NCI-H2171 (cell line): ENCODE data around the gene GNG2.

ENCODE experiments used
- DNase-seq: peaks from one replicate; lab custom pipeline; 2025; lab: John Stamatoyannopoulos, UW

GNG2 gene

DNA sequence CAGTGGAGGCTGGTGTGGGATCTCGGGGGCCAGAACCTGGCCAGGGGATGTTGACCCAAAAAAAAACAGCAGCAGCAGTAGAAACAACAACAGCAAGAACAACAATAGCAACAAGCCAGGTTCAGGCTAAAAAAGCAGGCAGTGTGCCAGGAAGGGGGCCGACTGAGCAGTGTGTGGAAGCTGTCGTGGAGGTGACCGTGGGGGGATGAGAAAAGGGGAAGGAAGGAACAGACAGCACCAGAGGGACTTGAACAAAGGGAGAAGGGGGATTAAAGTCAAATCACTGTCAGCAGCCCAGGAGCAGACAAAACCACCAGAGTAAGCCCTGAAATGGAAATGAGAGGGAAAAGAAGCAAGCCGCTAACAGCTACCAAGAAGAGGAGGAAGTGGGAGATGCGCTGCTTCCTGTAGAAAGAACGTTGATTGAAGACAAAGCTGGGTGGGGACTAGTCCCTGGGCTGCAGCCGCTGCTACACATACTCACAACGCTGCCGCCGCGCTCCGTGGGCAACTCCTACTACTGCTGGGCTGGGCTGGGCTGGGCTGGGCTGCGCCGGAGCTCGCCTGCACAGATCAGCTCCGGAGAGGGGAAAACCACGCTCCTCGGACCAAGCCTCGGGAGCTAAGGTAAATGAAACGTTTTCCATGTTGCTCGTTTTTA lies at the start of gene GNG2:
GNG2 (plus strand) TSS at position 449 of the 661 bp plus-strand sequence. CDS start 90,067 bp downstream, outside the sequence.
- DNase-seq, result peak; percentile 36

GRCh38 chr14:51811706-51812105 lies 48.7 kb upstream of the GNG2 start:
- no peak for DNase-seq

GRCh38 chr14:51816031-51816430 lies 44.4 kb upstream of the GNG2 start:
- no peak for DNase-seq

DNA sequence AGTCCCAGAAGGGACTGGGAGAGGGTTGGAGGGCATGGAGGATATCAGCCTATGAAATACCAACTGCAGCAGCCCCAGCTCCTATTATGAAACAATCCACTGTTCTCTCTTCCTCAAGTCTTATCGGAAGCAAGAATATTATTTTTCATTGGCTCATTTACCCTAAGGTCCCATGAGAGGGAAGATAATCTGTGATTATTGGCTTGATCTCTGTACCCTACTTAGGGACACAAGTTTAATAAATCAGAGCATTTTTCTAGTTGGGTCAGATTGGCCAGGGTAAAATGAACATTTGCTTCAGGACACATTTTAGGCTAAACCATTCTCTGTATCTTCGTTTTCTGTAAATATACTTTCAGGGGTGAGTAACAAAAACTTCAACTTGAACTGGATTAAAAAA lies 43.1 kb upstream of the GNG2 start:
- no peak for DNase-seq

DNA sequence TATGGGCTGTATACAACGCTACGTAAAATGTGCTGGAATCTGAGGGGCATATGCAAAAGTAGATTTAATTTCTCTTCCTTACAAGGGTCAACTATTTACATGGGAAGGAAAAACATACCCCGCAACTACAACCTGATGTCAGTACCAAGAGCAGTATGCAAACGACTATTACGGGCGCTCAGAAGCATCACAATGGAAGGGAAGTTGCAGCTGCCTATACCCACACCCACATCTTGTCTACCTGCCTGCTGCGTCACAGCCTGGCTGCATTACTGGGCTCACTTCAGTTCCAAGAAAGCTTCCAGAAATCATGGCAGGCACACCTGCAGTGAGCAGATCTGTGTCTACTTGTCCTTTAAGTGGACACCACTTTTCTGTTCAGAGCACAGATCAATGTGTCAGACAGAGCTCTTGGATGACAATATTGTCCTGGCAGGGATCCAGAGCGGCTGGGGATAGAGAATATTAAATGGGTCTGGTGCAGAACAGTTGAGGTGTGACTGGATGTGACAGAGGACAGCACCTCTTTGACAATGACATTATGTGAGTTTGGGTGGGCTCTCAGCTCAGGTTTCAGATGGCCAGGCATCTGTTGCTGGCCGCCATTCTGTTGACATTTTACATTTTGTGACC lies 41.5 kb upstream of the GNG2 start:
- no peak for DNase-seq

DNA sequence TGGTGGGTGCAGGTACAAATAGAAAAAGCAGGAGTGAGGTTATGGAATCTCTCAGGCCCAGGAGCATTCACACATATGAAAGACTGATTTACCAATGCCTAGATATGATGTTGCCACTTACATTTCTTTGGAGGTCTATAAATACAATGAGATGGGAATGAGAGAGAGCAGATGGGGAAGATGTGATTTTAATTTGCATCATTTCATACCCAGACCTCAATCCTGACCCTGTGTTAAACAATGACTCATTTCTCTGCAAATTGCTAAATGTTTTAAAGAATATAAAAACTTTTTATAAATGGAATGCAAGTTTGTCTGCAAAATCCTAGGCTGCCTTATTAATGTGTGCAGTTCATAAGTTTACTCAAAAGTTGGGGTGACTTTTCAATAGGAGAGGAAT lies 38.6 kb upstream of the GNG2 start:
- DNase-seq, result no peak

DNA sequence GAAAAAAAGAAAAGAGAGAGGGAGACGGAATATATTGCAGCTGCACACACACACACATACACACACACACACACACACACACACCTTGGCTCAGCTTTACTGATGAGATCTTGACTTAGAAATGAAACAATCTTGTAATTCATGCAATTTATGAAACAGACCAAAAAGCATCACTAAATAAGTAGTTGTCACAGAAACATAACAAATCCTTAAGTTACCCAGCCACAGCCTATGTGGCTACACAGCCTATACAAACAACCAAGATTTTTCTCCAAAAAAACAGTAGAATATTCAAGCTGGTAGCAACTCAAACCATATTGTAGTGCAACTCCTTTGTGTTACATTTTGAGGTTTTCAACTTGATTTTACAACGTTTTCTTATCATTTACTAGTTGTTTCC lies 37.9 kb upstream of the GNG2 start:
- no peak for DNase-seq

GRCh38 chr14:51823706-51824105 lies 36.7 kb upstream of the GNG2 start:
- no peak for DNase-seq

DNA sequence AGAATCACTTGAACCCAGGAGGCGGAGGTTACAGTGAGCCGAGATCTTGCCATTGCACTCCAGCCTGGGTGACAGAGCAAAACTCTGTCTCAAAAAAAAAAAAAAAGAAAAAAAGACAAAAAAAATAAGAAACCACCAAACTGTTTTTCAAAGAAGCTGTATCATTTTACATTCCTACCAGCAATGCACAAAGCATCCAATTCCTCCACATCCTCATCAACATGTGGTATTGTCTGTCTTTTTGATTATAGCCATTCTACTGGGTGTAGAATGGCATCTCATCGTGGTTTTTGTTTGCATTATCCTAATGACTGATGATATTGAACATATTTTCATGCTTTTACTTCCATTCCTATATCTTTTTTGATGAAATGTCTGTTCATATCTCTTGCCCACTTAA lies 36.2 kb upstream of the GNG2 start:
- DNase-seq, result no peak

DNA sequence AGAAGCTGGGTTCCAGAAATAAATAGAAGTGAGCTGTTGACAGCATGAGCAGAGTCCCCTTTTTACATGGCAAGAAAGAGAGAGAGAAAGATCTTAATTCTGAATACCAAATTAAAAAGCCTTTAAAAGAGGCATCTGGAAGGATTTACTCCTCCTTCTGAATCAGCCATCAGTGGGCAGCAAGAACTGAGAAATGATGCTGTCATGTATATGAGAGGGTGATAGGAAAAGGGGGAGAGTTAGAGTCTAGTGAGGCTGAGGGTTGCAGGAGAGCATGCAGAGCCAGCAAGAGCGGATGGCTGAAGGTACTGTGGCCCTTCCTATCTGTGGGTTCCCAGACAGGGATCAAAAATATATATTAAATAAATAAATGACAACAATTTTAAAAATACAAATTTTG lies 34.5 kb upstream of the GNG2 start:
- no peak for DNase-seq

- DNase-seq, result no peak
These were observed 32.2 kb upstream of the GNG2 start for GRCh38 chr14:51828017-51828797.

DNA sequence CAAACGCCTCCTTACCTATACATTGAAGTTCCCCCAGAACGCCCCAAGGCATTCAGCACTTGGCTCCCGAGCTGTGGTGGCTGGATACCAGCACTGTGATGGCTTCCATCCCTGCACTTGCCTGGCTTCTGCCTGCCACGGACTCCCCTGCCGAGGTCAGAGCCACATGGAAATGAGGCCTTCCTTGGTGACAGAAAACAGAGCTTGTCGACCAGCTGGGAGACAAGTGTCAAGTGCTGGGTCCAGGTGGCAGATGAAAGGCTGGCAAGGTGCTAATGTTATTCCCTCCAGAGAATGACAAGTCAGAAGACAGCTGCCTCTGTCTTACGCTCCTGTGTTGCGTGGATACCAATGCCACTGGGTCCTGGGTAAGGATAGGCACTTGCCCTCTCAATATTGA lies 26.2 kb upstream of the GNG2 start:
- peak; percentile 17 for DNase-seq

- DNase-seq, result no peak
These were observed 24.0 kb upstream of the GNG2 start for GRCh38 chr14:51836417-51836816.

GRCh38 chr14:51844081-51844881 lies 16.1 kb upstream of the GNG2 start:
- no peak for DNase-seq

- no peak for DNase-seq
These were observed 14.6 kb upstream of the GNG2 start for GRCh38 chr14:51845811-51846210.

DNA sequence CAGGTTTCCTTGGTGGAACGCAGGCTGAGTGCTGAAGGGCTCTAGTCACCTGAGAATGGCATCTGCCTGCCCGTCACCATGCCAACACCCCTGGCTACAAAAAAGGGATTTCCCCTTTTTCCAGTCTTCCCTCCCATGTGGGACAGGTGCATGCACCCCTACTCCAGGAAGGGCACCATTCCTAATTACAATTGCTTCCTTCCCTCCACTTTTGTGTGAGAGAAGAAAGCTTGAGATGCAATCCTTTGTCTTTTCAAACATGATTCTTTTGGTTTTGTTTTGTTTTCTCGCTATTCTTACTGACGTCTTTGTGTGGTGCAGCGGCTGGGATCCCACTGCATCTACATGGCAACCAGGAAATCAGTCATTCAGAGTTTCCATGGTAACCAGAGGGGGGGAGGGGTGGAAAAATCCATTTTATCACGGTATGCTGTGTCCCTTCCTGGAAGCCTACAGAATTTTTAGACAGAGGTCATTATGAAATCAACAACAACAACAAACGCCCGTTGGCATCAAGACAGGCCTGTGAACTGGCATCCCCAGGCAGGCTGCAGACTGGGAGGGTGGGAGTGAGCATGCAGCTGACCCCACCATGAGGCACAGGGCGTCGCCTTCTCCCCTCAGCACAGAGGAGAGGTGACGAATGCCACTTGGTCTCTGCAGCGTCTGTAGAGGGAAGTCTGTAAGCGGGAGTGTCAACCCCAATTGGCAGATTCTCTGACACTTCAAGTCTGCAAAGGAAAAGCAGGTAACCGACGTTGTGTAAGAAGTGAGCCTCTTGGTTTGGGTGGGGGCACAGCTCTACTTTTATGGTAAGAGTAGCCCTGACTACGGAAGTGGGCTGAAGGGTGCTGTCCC lies 13.6 kb upstream of the GNG2 start:
- DNase-seq, result no peak

DNA sequence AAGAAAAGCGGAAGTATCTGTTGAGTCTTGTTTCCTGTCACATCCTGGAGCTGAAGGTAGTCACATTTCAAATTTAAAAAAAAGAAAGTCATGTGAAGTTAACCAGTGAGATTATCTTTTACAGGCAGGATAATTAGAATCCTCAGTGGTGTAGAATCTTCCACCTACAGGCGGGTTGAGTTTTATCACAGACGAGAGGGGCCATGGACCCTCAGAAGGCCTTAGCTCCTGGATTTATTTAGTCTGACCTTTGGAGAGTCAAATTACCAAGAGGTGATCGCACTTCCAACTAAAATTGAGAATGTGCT lies 13.0 kb upstream of the GNG2 start:
- DNase-seq, result no peak

GRCh38 chr14:51848120-51848519 lies 12.3 kb upstream of the GNG2 start:
- DNase-seq, result no peak

- DNase-seq, result no peak
These were observed 11.3 kb upstream of the GNG2 start for GRCh38 chr14:51849097-51849496.

DNA sequence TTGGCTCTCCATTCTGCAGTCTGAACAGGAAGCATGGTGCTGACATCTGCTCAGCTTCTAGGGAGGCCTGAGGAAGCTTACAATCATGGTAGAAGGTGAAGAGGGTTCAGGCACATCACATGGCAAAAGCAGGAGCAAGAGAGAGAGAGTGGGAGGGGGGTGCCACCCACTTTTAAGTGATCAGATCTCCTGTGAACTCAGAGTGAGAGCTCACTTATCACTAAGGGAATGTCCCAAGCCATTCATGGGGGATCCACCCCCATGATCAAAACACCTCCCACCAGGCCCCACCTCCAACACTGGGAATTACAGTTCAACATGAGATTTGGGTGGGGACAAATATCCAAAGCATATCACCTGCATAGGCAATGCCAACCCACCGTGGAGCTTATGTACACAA lies 9.8 kb upstream of the GNG2 start:
- no peak for DNase-seq

- no peak for DNase-seq
These were observed 7.9 kb upstream of the GNG2 start for GRCh38 chr14:51852541-51852940.

DNA sequence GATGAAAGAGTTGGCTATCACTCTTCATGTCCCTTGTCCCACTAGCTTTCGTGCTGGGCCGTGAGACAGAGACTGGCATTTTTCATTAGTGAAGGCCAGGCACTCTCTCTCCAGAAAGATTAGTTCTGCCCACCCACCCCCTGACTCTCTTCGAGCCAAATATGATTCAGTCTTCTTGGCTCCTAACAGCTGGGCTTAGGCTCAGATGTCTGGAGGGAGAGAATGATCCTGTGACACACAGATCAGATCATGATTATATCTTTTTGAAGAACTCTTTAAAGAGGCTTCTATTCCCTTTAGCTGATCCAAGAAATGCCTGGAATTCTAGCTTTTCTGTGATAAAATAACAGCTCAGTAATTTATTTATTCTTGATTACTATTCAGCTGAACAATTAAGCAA lies 5.2 kb upstream of the GNG2 start:
- DNase-seq, result no peak
